OCI-LY7 (cell line): ENCODE data around the gene CCDC122. TPM values are rescaled to one million over a fixed set of nuclear protein-coding genes. Genes with fewer than 3 reads are reported as not detected.

ENCODE experiments used
- Bru-seq: library from RNA; stranded (reverse); fragments of 400-500 nt; gene quantifications from one replicate; lab custom pipeline; 2021; lab: Mats Ljungman, UMichigan
- BruChase-seq, 2 experiments: library from RNA; stranded (reverse); fragments of 400-500 nt; gene quantifications; one replicate each; lab custom pipeline; 2021; lab: Mats Ljungman, UMichigan
- BruUV-seq: library from RNA; stranded (reverse); fragments of 400-500 nt; replicated peaks from 2 replicates; lab custom pipeline; 2021; lab: Mats Ljungman, UMichigan
- CTCF ChIA-PET: fragments of 300-600 bp; sonication (Branson Sonifier 250); formaldehyde crosslinking; loops from one replicate; lab custom pipeline; 2022; ENCODE audit warnings: antibody characterized with exemption; ENCODE audit not compliant: unreplicated experiment; lab: Charles Lee
- POLR2A ChIA-PET: fragments of 300-600 bp; sonication (Branson Sonifier 250); formaldehyde crosslinking; loops from one replicate; lab custom pipeline; 2022; ENCODE audit warnings: antibody characterized with exemption; lab: Charles Lee
- DNase-seq: peaks from one replicate; pipeline ENCODE4 v3.0.0-alpha.2; 2015; ENCODE audit warnings: low spot score
- H2AFZ ChIP-seq: fragments of 200-600 bp; sonication (generic), shearing (Covaris generic); 2 replicates; pipeline ENCODE4 v1.6.1; 2014; ENCODE audit warnings: mild to moderate bottlenecking, antibody characterized with exemption, low read length, moderate library complexity
- H3K27ac ChIP-seq: fragments of 200-600 bp; sonication (generic); 2 replicates; pipeline ENCODE4 v1.5.1; 2014; ENCODE audit warnings: mixed run types, low read depth, mild to moderate bottlenecking, moderate library complexity, low read length, inconsistent platforms; ENCODE audit not compliant: poor library complexity, severe bottlenecking
- H3K36me3 ChIP-seq: fragments of 200-600 bp; sonication (generic); 2 replicates; pipeline ENCODE4 v1.6.1; 2014; ENCODE audit warnings: mild to moderate bottlenecking, antibody characterized with exemption, low read length, moderate library complexity, mixed read lengths; ENCODE audit not compliant: insufficient read depth
- H3K4me1 ChIP-seq: fragments of 200-600 bp; sonication (generic); 2 replicates; pipeline ENCODE4 v1.5.1; 2014; ENCODE audit warnings: mild to moderate bottlenecking, low read length; ENCODE audit not compliant: insufficient read depth, poor library complexity, severe bottlenecking
- H3K4me2 ChIP-seq: fragments of 200-600 bp; sonication (generic); 2 replicates; pipeline ENCODE4 v1.6.1; 2014; ENCODE audit warnings: mild to moderate bottlenecking, low read length
- H3K4me3 ChIP-seq: fragments of 200-600 bp; sonication (generic); 2 replicates; pipeline ENCODE4 v1.5.1; 2014; ENCODE audit warnings: mild to moderate bottlenecking, low read depth, low read length; ENCODE audit not compliant: poor library complexity, severe bottlenecking
- H3K79me2 ChIP-seq: fragments of 200-600 bp; sonication (generic); 2 replicates; pipeline ENCODE4 v1.6.1; 2016; ENCODE audit warnings: low read depth, mild to moderate bottlenecking, low read length, moderate library complexity, mixed read lengths; ENCODE audit not compliant: insufficient read depth
- H3K9me2 ChIP-seq: fragments of 200-600 bp; sonication (generic); 2 replicates; pipeline ENCODE4 v1.6.1; 2016; ENCODE audit warnings: mild to moderate bottlenecking, low read length, mixed read lengths; ENCODE audit not compliant: insufficient read depth
- H3K9me3 ChIP-seq: fragments of 200-600 bp; sonication (generic); 2 replicates; pipeline ENCODE4 v1.6.1; 2014; ENCODE audit warnings: mild to moderate bottlenecking, mixed run types, low read length, mixed read lengths
- H4K20me1 ChIP-seq: fragments of 200-600 bp; sonication (generic); 2 replicates; pipeline ENCODE4 v1.6.1; 2014; ENCODE audit warnings: mild to moderate bottlenecking, antibody characterized with exemption, low read length, moderate library complexity, mixed read lengths; ENCODE audit not compliant: insufficient read depth
- CTCF ChIP-seq: fragments of 200-600 bp; sonication (generic); conservative IDR thresholded peaks from 2 replicates; pipeline ENCODE4 v1.5.1; 2014; ENCODE audit warnings: mild to moderate bottlenecking, antibody characterized with exemption, low read length, moderate library complexity, mixed read lengths
- EZH2phosphoT487 ChIP-seq: fragments of 200-600 bp; sonication (generic); IDR thresholded peaks from 2 replicates; pipeline ENCODE4 v1.6.1; 2018; ENCODE audit warnings: low read depth, borderline replicate concordance, mild to moderate bottlenecking, mixed run types, antibody characterized with exemption, low read length, moderate library complexity, mixed read lengths
- intact Hi-C: fragments of 100-400 bp; cut with micrococcal nuclease; formaldehyde crosslinking; loops from one replicate; pipeline ENCODE4 v1.10.0; 2022; ENCODE audit not compliant: unreplicated experiment
- long read RNA-seq: library from polyadenylated mRNA; stranded (forward); transcript quantifications from one replicate; pipeline ENCODE4 v2.0.0, GENCODE V29; 2022
- total RNA-seq, 2 experiments: library from RNA; depleted of rRNA in 1 of 2; stranded (reverse); fragments of >200 nt in 1 of 2; shearing (Covaris generic) in 1 of 2; gene quantifications; 2 replicates each; pipeline ENCODE4 v1.2.3, GENCODE V29; 2014 to 2022

Gene CCDC122
- 4.0 and 4.6 TPM in 2 replicates for total RNA-seq (2014; rRNA removed; shearing (Covaris generic))
- total RNA-seq (2022) = 19.8 and 21.6 TPM in 2 replicates
- Bru-seq, nascent RNA = percentile 74 among the genes with signal in this experiment
- percentile 86 among the genes with signal in this experiment for BruChase-seq, experiment 1, labeled RNA remaining after a 6-hour chase
- percentile 83 among the genes with signal in this experiment for BruChase-seq, experiment 2, labeled RNA remaining after a 2-hour chase
- long read RNA-seq, partial matches to known transcripts = 5 of 16 reads
- long read RNA-seq, other reads (novel, unspliced or antisense) = 9 of 16 reads

- DNase-seq = peak; percentile 78
- CTCF ChIA-PET = no interaction called here
- intact Hi-C loops = loop anchor here (5.0 kb wide), 3 partner anchors 637 to 1038 kb away; partner anchors contain the start of gene TSC22D1
- no TSS peak for BruUV-seq
- Histone ChIP-seq H3K9me2 (no peaks in the 10 kb centered on the region), H3K36me3 (peaks cover 14% of the 10 kb centered on the region; the same call in 1 of the 2 replicates), H3K4me1 (peaks cover 42% of the 10 kb centered on the region), H3K27ac (peak within 1 kb of the TSS; percentile 48), H3K79me2 (peaks cover 19% of the 10 kb centered on the region; the same call in 1 of the 2 replicates), H2AFZ (peak within 1 kb of the TSS; percentile 70), H3K9me3 (no peaks in the 10 kb centered on the region), H3K4me2 (peak within 1 kb of the TSS; percentile 93), H3K4me3 (peak within 1 kb of the TSS; percentile 84), H4K20me1 (no peaks in the 10 kb centered on the region)
- no peak for TF ChIP-seq CTCF
- no peak for TF ChIP-seq EZH2phosphoT487
- POLR2A ChIA-PET = interaction anchor here (0.7 to 2.0 kb wide), 5 partner anchors 17 to 834 kb away, joined by 3 to 7 read pairs (median 4); no protein-coding TSS in a partner anchor
These were observed at the start of gene CCDC122 for GRCh38 chr13:43878892-43879754. Gene CCDC122 (minus strand): TSS chr13:43879740. CDS start chr13:43869376, 10,364 bp downstream.

GRCh38 chr13:43924549-43925245 lies 45.2 kb upstream of the CCDC122 start:
- no peaks in the 10 kb centered on the region for H3K9me3 ChIP-seq
- DNase-seq = peak; percentile 4
- H3K9me2 ChIP-seq = no peaks in the 10 kb centered on the region
- no peaks in the 10 kb centered on the region for H4K20me1 ChIP-seq
- no peaks in the 10 kb centered on the region for H3K79me2 ChIP-seq
- H3K4me1 ChIP-seq = peaks cover 4% of the 10 kb centered on the region
- no TSS peak for BruUV-seq
- intact Hi-C loops = no loop called here
- TF ChIP-seq CTCF (no peak), EZH2phosphoT487 (no peak)
- H3K4me3 ChIP-seq = no peak overlapping the region
- H3K36me3 ChIP-seq = no peaks in the 10 kb centered on the region
- H3K4me2 ChIP-seq = no peak overlapping the region
- H3K27ac ChIP-seq = no peak overlapping the region
- no peak overlapping the region for H2AFZ ChIP-seq
- POLR2A ChIA-PET = interaction anchor here (0.7 kb wide), 1 partner anchor 301 kb away, joined by 3 read pairs; no protein-coding TSS in a partner anchor
- CTCF ChIA-PET = interaction anchor here (1.2 kb wide), 1 partner anchor 17 kb away, joined by 3 read pairs; no protein-coding TSS in a partner anchor
